Right lobe of liver (tissue), 6 donors: ENCODE data around the gene FMO1. TPM values are rescaled to one million over a fixed set of nuclear protein-coding genes. Genes with fewer than 3 reads are reported as not detected.
A peak's percentile ranks its signal among the peaks of the same experiment; 100 is the strongest.

Experiments
- ATAC-seq, 4 donors: fragments of 200-7000 bp; cut with Tn5 transposase; one replicate each; pipeline ENCODE4 v1.9.1; 2020; ENCODE audit warnings: mild to moderate bottlenecking in 4 of 4, moderate library complexity in 4 of 4
- DNase-seq, 3 donors: peaks; one replicate each; pipeline ENCODE4 v3.0.0-alpha.2; 2020
- H3K27ac ChIP-seq, 3 donors: fragments of 200-600 bp; one replicate each; pipeline ENCODE4 v1.8.0; 2022
- H3K27me3 ChIP-seq, 2 donors: fragments of 200-600 bp; one replicate each; pipeline ENCODE4 v1.8.0; 2022
- H3K36me3 ChIP-seq, 4 donors: fragments of 200-600 bp; sonication (generic) in 1 of 4; one replicate each; pipeline versions ENCODE4 v1.5.1 to v1.8.0; 2017 to 2022; ENCODE audit warnings: control low read depth in 1 of 4
- H3K4me1 ChIP-seq, 4 donors: fragments of 200-600 bp; sonication (generic) in 1 of 4; one replicate each; pipeline versions ENCODE4 v1.5.1 to v1.8.0; 2017 to 2022; ENCODE audit warnings: control low read depth in 1 of 4
- H3K4me3 ChIP-seq, 3 donors: fragments of 200-600 bp; one replicate each; pipeline ENCODE4 v1.8.0; 2022
- H3K9me3 ChIP-seq, 4 donors: fragments of 200-600 bp; sonication (generic) in 1 of 4; one replicate each; pipeline versions ENCODE4 v1.5.1 to v1.8.0; 2017 to 2022; ENCODE audit warnings: control low read depth in 1 of 4
- POLR2A ChIP-seq: fragments of 450-650 bp; IDR thresholded peaks from one replicate; pipeline ENCODE4 v1.6.1; 2017; ENCODE audit warnings: antibody characterized with exemption, mild to moderate bottlenecking
- WGBS: methylation state at CpG from one replicate; pipeline ENCODE4 v1.1.6; 2018; ENCODE audit warnings: low coverage, low lambda C conversion rate; ENCODE audit not compliant: insufficient coverage; ENCODE audit errors: missing lambda C conversion rate; 5-methylcytosine and 5-hydroxymethylcytosine counted together
- intact Hi-C, 2 donors: fragments of 100-400 bp; cut with DNase I; formaldehyde crosslinking; loops; one replicate each; pipeline versions ENCODE4 v1.11.2 to v1.14.1; 2022
- total RNA-seq, 6 experiments: library from RNA; depleted of rRNA in 2 of 6; stranded (reverse); fragments of >200 nt in 2 of 6; fragmentation: NEBNext Ultra II Directional in 3 of 6; extraction: Animal tissue kit (Norgen Biotek cat#: 25700) in 3 of 6; gene quantifications; one replicate each; pipeline versions ENCODE4 v1.1.0 to v1.2.4, GENCODE V29; 2016 to 2023
- TF ChIP-seq, protein P1 (sequence below), 4 donors: fragments of 200-600 bp in 3 of 4; fragments of 450-650 bp in 1 of 4; IDR thresholded peaks; one replicate each; pipeline versions ENCODE4 v1.5.1 to v1.8.0; 2016 to 2022; ENCODE audit warnings: antibody characterized with exemption in 4 of 4, mild to moderate bottlenecking in 2 of 4
- donor health status: DM: no; HTN: yes; CAD: no.
- donor health status: DM: no; HTN: no; CAD: no.
- donor health status: DM: no; HTN: no; CAD: no.
- donor health status: DM: no; HTN: yes; CAD: no.
- donor health status: DM: no; HTN: yes; CAD: no.

FMO1 gene
- total RNA-seq, 6 experiments from 2014 or later = 0.15 to 7.6 (median 2.5) TPM

DNA sequence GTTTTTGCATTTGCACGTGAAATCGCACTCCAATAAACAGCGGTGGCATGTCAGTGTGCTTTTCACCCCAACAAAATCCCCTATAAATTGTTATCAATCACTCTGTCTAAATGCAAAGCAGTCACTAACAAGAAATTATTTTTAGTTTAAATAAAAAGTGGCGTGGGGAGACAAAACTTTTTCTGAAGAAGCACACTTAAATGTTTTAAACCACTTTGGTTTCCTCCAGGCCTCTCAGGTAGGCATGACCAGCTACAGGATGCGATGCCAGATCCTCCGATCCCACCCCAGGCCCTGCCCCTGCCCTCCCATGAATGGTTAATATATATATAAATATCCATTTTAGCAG is 3.6 kb downstream of the FMO1 start:
- Histone ChIP-seq H3K4me1 (peaks cover 0 to 12% (median 1%) of the 10 kb centered on the region in 4 donors), H3K27me3 (no peaks in the 10 kb centered on the region), H3K4me3 (peak overlapping the region; percentile 57 to 63 (median 62)), H3K36me3 (no peaks in the 10 kb centered on the region), H3K9me3 (no peaks in the 10 kb centered on the region), H3K27ac (no peak overlapping the region)
- TF ChIP-seq, protein P1, sequence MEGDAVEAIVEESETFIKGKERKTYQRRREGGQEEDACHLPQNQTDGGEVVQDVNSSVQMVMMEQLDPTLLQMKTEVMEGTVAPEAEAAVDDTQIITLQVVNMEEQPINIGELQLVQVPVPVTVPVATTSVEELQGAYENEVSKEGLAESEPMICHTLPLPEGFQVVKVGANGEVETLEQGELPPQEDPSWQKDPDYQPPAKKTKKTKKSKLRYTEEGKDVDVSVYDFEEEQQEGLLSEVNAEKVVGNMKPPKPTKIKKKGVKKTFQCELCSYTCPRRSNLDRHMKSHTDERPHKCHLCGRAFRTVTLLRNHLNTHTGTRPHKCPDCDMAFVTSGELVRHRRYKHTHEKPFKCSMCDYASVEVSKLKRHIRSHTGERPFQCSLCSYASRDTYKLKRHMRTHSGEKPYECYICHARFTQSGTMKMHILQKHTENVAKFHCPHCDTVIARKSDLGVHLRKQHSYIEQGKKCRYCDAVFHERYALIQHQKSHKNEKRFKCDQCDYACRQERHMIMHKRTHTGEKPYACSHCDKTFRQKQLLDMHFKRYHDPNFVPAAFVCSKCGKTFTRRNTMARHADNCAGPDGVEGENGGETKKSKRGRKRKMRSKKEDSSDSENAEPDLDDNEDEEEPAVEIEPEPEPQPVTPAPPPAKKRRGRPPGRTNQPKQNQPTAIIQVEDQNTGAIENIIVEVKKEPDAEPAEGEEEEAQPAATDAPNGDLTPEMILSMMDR (IDR thresholded peaks at IDR 0.05) = no peak
- TF ChIP-seq POLR2A = no peak
- intact Hi-C loops = loop anchor here in 1 of 2 donors (10.0 kb wide), 1 partner anchor 53 kb away; no protein-coding TSS in a partner anchor
- DNase-seq (no peak), ATAC-seq (no peak)
- WGBS = 39% methylated on average over 6 of the region's 6 CpGs

GRCh38 chr1:171252482-171252881 is 4.2 kb downstream of the FMO1 start:
- H3K36me3 ChIP-seq = no peaks in the 10 kb centered on the region
- no peak overlapping the region for H3K4me3 ChIP-seq
- no peak for DNase-seq
- H3K27me3 ChIP-seq = no peaks in the 10 kb centered on the region
- H3K9me3 ChIP-seq = no peaks in the 10 kb centered on the region
- 51% methylated on average over 4 of the region's 5 CpGs for WGBS
- no peak for ATAC-seq
- intact Hi-C loops = loop anchor here in 1 of 2 donors (10.0 kb wide), 1 partner anchor 52 kb away; no protein-coding TSS in a partner anchor
- TF ChIP-seq, protein P1 (IDR thresholded peaks at IDR 0.05) = no peak
- TF ChIP-seq POLR2A = no peak
- no peak overlapping the region for H3K27ac ChIP-seq
- peaks cover 0 to 18% (median 4%) of the 10 kb centered on the region in 4 donors for H3K4me1 ChIP-seq

GRCh38 chr1:171254859-171255258 is 6.6 kb downstream of the FMO1 start:
- Histone ChIP-seq H3K9me3 (no peaks in the 10 kb centered on the region), H3K36me3 (no peaks in the 10 kb centered on the region), H3K4me1 (peaks cover 0 to 16% (median 5%) of the 10 kb centered on the region in 4 donors), H3K4me3 (no peak overlapping the region), H3K27ac (no peak overlapping the region), H3K27me3 (no peaks in the 10 kb centered on the region)
- TF ChIP-seq POLR2A = no peak
- TF ChIP-seq, protein P1 (IDR thresholded peaks at IDR 0.05) = no peak
- 70% methylated on average over 4 of the region's 4 CpGs for WGBS
- ATAC-seq (no peak), DNase-seq (no peak)
- intact Hi-C loops = loop anchor here in 1 of 2 donors (10.0 kb wide), 1 partner anchor 50 kb away; no protein-coding TSS in a partner anchor

DNA sequence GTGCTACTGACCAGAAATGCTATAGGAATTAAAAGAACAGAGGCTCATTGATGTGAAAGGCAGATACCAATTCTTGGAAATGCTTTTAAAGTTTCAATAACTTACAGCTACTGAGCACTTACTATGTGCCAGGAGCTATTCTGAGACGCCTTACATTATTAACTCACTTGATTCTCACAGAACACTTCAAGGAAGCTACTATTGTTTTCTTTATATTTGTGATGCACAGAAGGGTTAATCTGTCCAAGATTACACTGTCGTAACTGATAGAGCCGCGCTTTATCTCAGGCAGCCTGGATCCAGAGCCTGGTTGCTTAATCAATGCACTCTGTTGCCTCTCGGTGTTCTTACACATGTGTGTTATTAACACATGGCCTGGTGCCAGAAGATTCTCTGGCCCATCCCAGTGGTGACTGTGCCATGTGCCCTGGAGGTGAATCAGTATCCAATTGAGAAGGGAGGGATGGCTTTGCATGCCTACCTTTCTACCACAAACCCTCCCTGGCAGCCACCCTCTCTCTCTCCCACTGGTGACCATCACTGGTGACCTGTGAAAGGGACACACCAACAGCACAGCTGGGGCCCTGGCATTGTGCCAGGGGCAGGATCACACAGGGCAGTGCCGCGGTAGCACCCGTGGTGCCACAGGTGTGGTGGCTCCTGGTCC is 8.8 kb downstream of the FMO1 start:
- DNase-seq (peak; percentile 50 to 83 (median 76)), ATAC-seq (peak; percentile 85 to 94 (median 94))
- Histone ChIP-seq H3K27ac (peak overlapping the region in 1 of 3 donors; percentile 31), H3K9me3 (no peaks in the 10 kb centered on the region), H3K4me3 (peak overlapping the region in 1 of 3 donors; percentile 20), H3K36me3 (no peaks in the 10 kb centered on the region), H3K27me3 (no peaks in the 10 kb centered on the region), H3K4me1 (peaks cover 0 to 16% (median 5%) of the 10 kb centered on the region in 4 donors)
- intact Hi-C loops = loop anchor here in 1 of 2 donors (10.0 kb wide), 1 partner anchor 48 kb away; no protein-coding TSS in a partner anchor
- TF ChIP-seq, protein P1 (IDR thresholded peaks at IDR 0.05) = no peak
- TF ChIP-seq POLR2A = no peak
- 21% methylated on average over 8 of the region's 8 CpGs for WGBS
